ENCODE results near the gene PPCDC. TPM values are rescaled to one million over a fixed set of nuclear protein-coding genes. Genes with fewer than 3 reads are reported as not detected.
A peak's percentile ranks its signal among the peaks of the same experiment; 100 is the strongest.

PPCDC gene
- total RNA-seq, 1 donor = 17.4 TPM

GRCh38 chr15:74997141-74997540 is 26.2 kb upstream of the PPCDC start:
- Histone ChIP-seq H3K4me1 (ENCODE audit: insufficient read depth, low read length) (peaks cover 25% of the 10 kb centered on the region), H3K27me3 (ENCODE audit: insufficient read depth, low read length) (peaks cover 17% of the 10 kb centered on the region), H3K4me3 (ENCODE audit: low read length) (no peak overlapping the region)

GRCh38 chr15:74997543-74997942 is 25.8 kb upstream of the PPCDC start:
- H3K4me3 ChIP-seq (ENCODE audit: low read length) = no peak overlapping the region
- peaks cover 25% of the 10 kb centered on the region for H3K4me1 ChIP-seq (ENCODE audit: insufficient read depth, low read length)
- H3K9me3 ChIP-seq (ENCODE audit: low read depth, low read length) = no peaks in the 10 kb centered on the region
- peaks cover 17% of the 10 kb centered on the region for H3K27me3 ChIP-seq (ENCODE audit: insufficient read depth, low read length)

More at GRCh38 chr15:74997141-74997540, 26.2 kb upstream of the PPCDC start:
- H3K9me3 ChIP-seq (ENCODE audit: low read depth, low read length) = no peaks in the 10 kb centered on the region

GRCh38 chr15:75001310-75001709 is 22.1 kb upstream of the PPCDC start:
- Histone ChIP-seq H3K27me3 (ENCODE audit: insufficient read depth, low read length) (peaks cover 10% of the 10 kb centered on the region), H3K4me1 (ENCODE audit: insufficient read depth, low read length) (peaks cover 12% of the 10 kb centered on the region), H3K9me3 (ENCODE audit: low read depth, low read length) (no peaks in the 10 kb centered on the region), H3K4me3 (ENCODE audit: low read length) (no peak overlapping the region)

GRCh38 chr15:75002398-75002797 is 21.0 kb upstream of the PPCDC start:
- peaks cover under 1% of the 10 kb centered on the region for H3K27me3 ChIP-seq (ENCODE audit: insufficient read depth, low read length)
- H3K4me3 ChIP-seq (ENCODE audit: low read length) = no peak overlapping the region
- H3K9me3 ChIP-seq (ENCODE audit: low read depth, low read length) = no peaks in the 10 kb centered on the region
- H3K4me1 ChIP-seq (ENCODE audit: insufficient read depth, low read length) = peaks cover 7% of the 10 kb centered on the region

GRCh38 chr15:75007216-75007615 is 16.2 kb upstream of the PPCDC start:
- Histone ChIP-seq H3K4me1 (ENCODE audit: insufficient read depth, low read length) (peaks cover 35% of the 10 kb centered on the region), H3K27me3 (ENCODE audit: insufficient read depth, low read length) (no peaks in the 10 kb centered on the region), H3K4me3 (ENCODE audit: low read length) (no peak overlapping the region), H3K9me3 (ENCODE audit: low read depth, low read length) (no peaks in the 10 kb centered on the region)

- H3K27me3 ChIP-seq (ENCODE audit: insufficient read depth, low read length) = no peaks in the 10 kb centered on the region
- H3K9me3 ChIP-seq (ENCODE audit: low read depth, low read length) = no peaks in the 10 kb centered on the region
- no peak overlapping the region for H3K4me3 ChIP-seq (ENCODE audit: low read length)
- H3K4me1 ChIP-seq (ENCODE audit: insufficient read depth, low read length) = peaks cover 35% of the 10 kb centered on the region
Observed at GRCh38 chr15:75008221-75008625, 15.2 kb upstream of the PPCDC start.

- no peak overlapping the region for H3K4me3 ChIP-seq (ENCODE audit: low read length)
- H3K9me3 ChIP-seq (ENCODE audit: low read depth, low read length) = no peaks in the 10 kb centered on the region
- H3K27me3 ChIP-seq (ENCODE audit: insufficient read depth, low read length) = no peaks in the 10 kb centered on the region
- H3K4me1 ChIP-seq (ENCODE audit: insufficient read depth, low read length) = peaks cover 35% of the 10 kb centered on the region
Observed at GRCh38 chr15:75008629-75009326, 14.6 kb upstream of the PPCDC start.

GRCh38 chr15:75016431-75016830 is 7.0 kb upstream of the PPCDC start:
- no peak overlapping the region for H3K4me3 ChIP-seq (ENCODE audit: low read length)
- H3K9me3 ChIP-seq (ENCODE audit: low read depth, low read length) = no peaks in the 10 kb centered on the region
- H3K27me3 ChIP-seq (ENCODE audit: insufficient read depth, low read length) = no peaks in the 10 kb centered on the region
- H3K4me1 ChIP-seq (ENCODE audit: insufficient read depth, low read length) = peaks cover 6% of the 10 kb centered on the region

- H3K4me1 ChIP-seq (ENCODE audit: insufficient read depth, low read length) = peaks cover 26% of the 10 kb centered on the region
- no peak overlapping the region for H3K4me3 ChIP-seq (ENCODE audit: low read length)
- no peaks in the 10 kb centered on the region for H3K27me3 ChIP-seq (ENCODE audit: insufficient read depth, low read length)
- H3K9me3 ChIP-seq (ENCODE audit: low read depth, low read length) = no peaks in the 10 kb centered on the region
Observed at GRCh38 chr15:75019916-75020315, 3.5 kb upstream of the PPCDC start.

- Histone ChIP-seq H3K4me3 (ENCODE audit: low read length) (no peak overlapping the region), H3K4me1 (ENCODE audit: insufficient read depth, low read length) (peaks cover 35% of the 10 kb centered on the region), H3K27me3 (ENCODE audit: insufficient read depth, low read length) (no peaks in the 10 kb centered on the region), H3K9me3 (ENCODE audit: low read depth, low read length) (no peaks in the 10 kb centered on the region)
Observed at GRCh38 chr15:75021341-75021740, 2.0 kb upstream of the PPCDC start.

GRCh38 chr15:75022783-75023180 is 608 bp upstream of the PPCDC start:
- Histone ChIP-seq H3K27me3 (ENCODE audit: insufficient read depth, low read length) (no peaks in the 10 kb centered on the region), H3K4me1 (ENCODE audit: insufficient read depth, low read length) (peaks cover 35% of the 10 kb centered on the region), H3K9me3 (ENCODE audit: low read depth, low read length) (no peaks in the 10 kb centered on the region), H3K4me3 (ENCODE audit: low read length) (no peak overlapping the region)

GRCh38 chr15:75023872-75024636 is 664 bp downstream of the PPCDC start:
- peak overlapping the region; percentile 95 for H3K4me3 ChIP-seq (ENCODE audit: low read length)
- peaks cover 40% of the 10 kb centered on the region for H3K4me1 ChIP-seq (ENCODE audit: insufficient read depth, low read length)
- H3K27me3 ChIP-seq (ENCODE audit: insufficient read depth, low read length) = no peaks in the 10 kb centered on the region
- no peaks in the 10 kb centered on the region for H3K9me3 ChIP-seq (ENCODE audit: low read depth, low read length)

- H3K4me3 ChIP-seq (ENCODE audit: low read length) = no peak overlapping the region
- H3K27me3 ChIP-seq (ENCODE audit: insufficient read depth, low read length) = no peaks in the 10 kb centered on the region
- H3K4me1 ChIP-seq (ENCODE audit: insufficient read depth, low read length) = peaks cover 50% of the 10 kb centered on the region
- no peaks in the 10 kb centered on the region for H3K9me3 ChIP-seq (ENCODE audit: low read depth, low read length)
Observed at GRCh38 chr15:75025107-75025506, 1.7 kb downstream of the PPCDC start.

GRCh38 chr15:75025548-75026260 is 2.3 kb downstream of the PPCDC start:
- no peaks in the 10 kb centered on the region for H3K9me3 ChIP-seq (ENCODE audit: low read depth, low read length)
- H3K27me3 ChIP-seq (ENCODE audit: insufficient read depth, low read length) = no peaks in the 10 kb centered on the region
- H3K4me1 ChIP-seq (ENCODE audit: insufficient read depth, low read length) = peaks cover 56% of the 10 kb centered on the region
- H3K4me3 ChIP-seq (ENCODE audit: low read length) = no peak overlapping the region

GRCh38 chr15:75027551-75027950 is 4.2 kb downstream of the PPCDC start:
- Histone ChIP-seq H3K27me3 (ENCODE audit: insufficient read depth, low read length) (no peaks in the 10 kb centered on the region), H3K4me1 (ENCODE audit: insufficient read depth, low read length) (peaks cover 66% of the 10 kb centered on the region), H3K9me3 (ENCODE audit: low read depth, low read length) (no peaks in the 10 kb centered on the region), H3K4me3 (ENCODE audit: low read length) (no peak overlapping the region)
